SK-N-SH (cell line): ENCODE data around the gene PDHX. TPM values are rescaled to one million over a fixed set of nuclear protein-coding genes. Genes with fewer than 3 reads are reported as not detected.

Experiments used
- CTCF ChIA-PET: fragments of 300-600, 350-600 bp; formaldehyde crosslinking; extraction: SDS; loops from one replicate; lab custom pipeline; 2021; lab: Yijun Ruan, JAX
- POLR2A ChIA-PET: fragments of 350-600 bp; sonication (Branson Sonifier 250); formaldehyde crosslinking; extraction: SDS; loops from one replicate; lab custom pipeline; 2020; ENCODE audit warnings: antibody characterized with exemption, inconsistent platforms; lab: Yijun Ruan, JAX
- DNase-seq: peaks from one replicate; pipeline ENCODE4 v3.0.0; 2012
- H2AFZ ChIP-seq: fragments of 200-600 bp; sonication (generic); 2 replicates; pipeline ENCODE4 v1.8.1; 2016; ENCODE audit warnings: antibody characterized with exemption, mild to moderate bottlenecking, low read depth
- H3F3A ChIP-seq: fragments of 200-600 bp; sonication (generic); replicated peaks from 2 replicates; pipeline ENCODE3; 2016; ENCODE audit warnings: antibody characterized with exemption, mild to moderate bottlenecking; ENCODE audit not compliant: insufficient read depth
- H3K27ac ChIP-seq, 2 experiments: fragments of 200-500 bp in 1 of 2; fragments of 200-600 bp in 1 of 2; sonication (Bioruptor generic) in 1 of 2; sonication (generic), shearing (Covaris generic) in 1 of 2; 2 replicates each; pipeline versions ENCODE4 v1.5.1 to v1.6.1; 2014 to 2016; ENCODE audit warnings: low read depth in 2 of 2, inconsistent platforms in 1 of 2, low read length in 1 of 2, mild to moderate bottlenecking in 1 of 2, mixed read lengths in 1 of 2
- H3K27me3 ChIP-seq: fragments of 200-600 bp; sonication (generic), shearing (Covaris generic); 2 replicates; pipeline ENCODE4 v1.6.1; 2016; ENCODE audit warnings: mixed run types; ENCODE audit not compliant: insufficient read depth
- H3K36me3 ChIP-seq, 2 experiments: fragments of 200-500 bp in 1 of 2; fragments of 200-600 bp in 1 of 2; sonication (Bioruptor generic) in 1 of 2; sonication (generic) in 1 of 2; replicated peaks in 1 of 2; 2 replicates each; pipeline versions ENCODE3 to v1.5.1; 2014 to 2016; ENCODE audit warnings: low read length in 1 of 2, mild to moderate bottlenecking in 1 of 2; ENCODE audit not compliant: insufficient read depth in 2 of 2, control insufficient read depth in 1 of 2
- H3K4me1 ChIP-seq, 2 experiments: fragments of 200-500 bp in 1 of 2; fragments of 200-600 bp in 1 of 2; sonication (Bioruptor generic) in 1 of 2; sonication (generic), shearing (Covaris generic) in 1 of 2; 2 replicates each; pipeline versions ENCODE4 v1.5.1 to v1.6.1; 2014 to 2016; ENCODE audit warnings: low read depth in 1 of 2, low read length in 1 of 2, mixed run types in 1 of 2; ENCODE audit not compliant: insufficient read depth in 2 of 2, control insufficient read depth in 1 of 2
- H3K4me2 ChIP-seq: fragments of 200-600 bp; sonication (generic), shearing (Covaris generic); 2 replicates; pipeline ENCODE4 v1.6.1; 2017; ENCODE audit warnings: mixed run types
- H3K4me3 ChIP-seq, 2 experiments: fragments of 200-500 bp in 1 of 2; fragments of 200-600 bp in 1 of 2; sonication (Bioruptor generic) in 1 of 2; sonication (generic), shearing (Covaris generic) in 1 of 2; 2 replicates each; pipeline versions ENCODE4 v1.5.1 to v1.8.1; 2014 to 2016; ENCODE audit warnings: low read depth in 2 of 2, inconsistent platforms in 1 of 2, low read length in 1 of 2, mild to moderate bottlenecking in 1 of 2, mixed read lengths in 1 of 2, moderate library complexity in 1 of 2
- H3K79me2 ChIP-seq: fragments of 200-600 bp; sonication (generic); 2 replicates; pipeline ENCODE4 v1.8.1; 2017; ENCODE audit warnings: mild to moderate bottlenecking; ENCODE audit not compliant: insufficient read depth
- H3K9ac ChIP-seq: fragments of 200-600 bp; sonication (generic); 2 replicates; pipeline ENCODE4 v1.6.1; 2017; ENCODE audit warnings: mixed run types
- H3K9me2 ChIP-seq: fragments of 200-600 bp; sonication (generic); 2 replicates; pipeline ENCODE4 v1.6.1; 2017; ENCODE audit warnings: mixed run types
- H3K9me3 ChIP-seq: fragments of 200-600 bp; sonication (generic); 2 replicates; pipeline ENCODE4 v1.6.1; 2017; ENCODE audit warnings: mixed run types, mild to moderate bottlenecking, moderate library complexity
- H4K20me1 ChIP-seq: fragments of 200-600 bp; sonication (generic); 2 replicates; pipeline ENCODE4 v1.6.1; 2017; ENCODE audit warnings: mild to moderate bottlenecking, mixed run types; ENCODE audit not compliant: insufficient read depth
- EZH2phosphoT487 ChIP-seq: fragments of 200-600 bp; sonication (generic); IDR thresholded peaks from 2 replicates; pipeline ENCODE4 v1.6.1; 2017; ENCODE audit warnings: low read depth, mixed run types, mild to moderate bottlenecking, antibody characterized with exemption, moderate library complexity, borderline replicate concordance
- FOXJ3 ChIP-seq: sonication (generic); formaldehyde crosslinking; IDR thresholded peaks from 2 replicates; pipeline ENCODE4 v1.5.1; 2020; ENCODE audit warnings: mild to moderate bottlenecking, missing genetic modification reagents
- GABPA ChIP-seq: IDR thresholded peaks from 2 replicates; pipeline ENCODE4 v1.4.0; 2012; ENCODE audit warnings: low read depth, mild to moderate bottlenecking
- GATA2 ChIP-seq: sonication (generic); formaldehyde crosslinking; IDR thresholded peaks from 2 replicates; pipeline ENCODE4 v1.5.0; 2020; ENCODE audit warnings: mild to moderate bottlenecking, missing genetic modification reagents
- JUND ChIP-seq: IDR thresholded peaks from 2 replicates; pipeline ENCODE4 v1.4.0; 2012
- MXI1 ChIP-seq: IDR thresholded peaks from 2 replicates; pipeline ENCODE4 v1.6.1; 2012; ENCODE audit warnings: mild to moderate bottlenecking, low read depth, low read length, improper control_type of control experiment
- POLR2AphosphoS5 ChIP-seq: IDR thresholded peaks from 2 replicates; pipeline ENCODE4 v1.6.1; 2012; ENCODE audit warnings: low read depth, low read length
- RAD21 ChIP-seq: IDR thresholded peaks from 2 replicates; pipeline ENCODE4 v1.6.1; 2012; ENCODE audit warnings: mild to moderate bottlenecking, low read length
- RXRA ChIP-seq: IDR thresholded peaks from 2 replicates; pipeline ENCODE4 v1.4.0; 2012; ENCODE audit warnings: low read depth, mild to moderate bottlenecking, borderline replicate concordance
- SIN3A ChIP-seq: IDR thresholded peaks from 2 replicates; pipeline ENCODE4 v1.6.1; 2012; ENCODE audit warnings: low read depth, mild to moderate bottlenecking, low read length, moderate library complexity, borderline replicate concordance
- SMC3 ChIP-seq: IDR thresholded peaks from 2 replicates; pipeline ENCODE4 v1.6.1; 2012; ENCODE audit warnings: low read depth, low read length, improper control_type of control experiment
- TCF12 ChIP-seq: IDR thresholded peaks from 2 replicates; pipeline ENCODE4 v1.4.0; 2012
- YY1 ChIP-seq: IDR thresholded peaks from 2 replicates; pipeline ENCODE4 v1.4.0; 2012; ENCODE audit warnings: low read depth, mild to moderate bottlenecking
- WGBS: methylation state at CpG from one replicate; pipeline ENCODE4 v1.1.6; 2017; ENCODE audit warnings: low lambda C conversion rate; 5-methylcytosine and 5-hydroxymethylcytosine counted together
- polyA plus RNA-seq, 3 experiments: library from polyadenylated mRNA; depleted of rRNA; stranded (reverse); fragments of >200 nt; gene quantifications; 2 replicates each; pipeline ENCODE4 v1.2.3, GENCODE V29; 2012
- TF ChIP-seq, protein P1 (sequence below): IDR thresholded peaks from 2 replicates; pipeline ENCODE4; 2012
- TF ChIP-seq, protein P2 (sequence below): IDR thresholded peaks from 2 replicates; pipeline ENCODE4 v1.4.0; 2012; ENCODE audit warnings: low read depth
- TF ChIP-seq, protein P3 (sequence below): fragments of 200-600 bp; sonication (generic); IDR thresholded peaks from 2 replicates; pipeline ENCODE4 v1.6.1; 2017; ENCODE audit warnings: antibody characterized with exemption, mild to moderate bottlenecking, moderate library complexity
- TF ChIP-seq, protein P4 (sequence below): fragments of 150-350 bp; IDR thresholded peaks from 2 replicates; pipeline ENCODE4 v1.6.1; 2017; ENCODE audit warnings: antibody characterized with exemption, low read length, low read depth, borderline replicate concordance
- TF ChIP-seq, protein P5 (sequence below): IDR thresholded peaks from 2 replicates; pipeline ENCODE4 v1.4.0; 2012; ENCODE audit warnings: low read depth, borderline replicate concordance
- TF ChIP-seq, protein P6 (sequence below): fragments of 150-350 bp; IDR thresholded peaks from 2 replicates; pipeline ENCODE4 v1.6.1; 2016; ENCODE audit warnings: mild to moderate bottlenecking, low read depth, low read length

The PDHX gene
- polyA plus RNA-seq, 1 of the 3 experiments (the other 2 are of a cell fraction): 14.8 TPM

DNA sequence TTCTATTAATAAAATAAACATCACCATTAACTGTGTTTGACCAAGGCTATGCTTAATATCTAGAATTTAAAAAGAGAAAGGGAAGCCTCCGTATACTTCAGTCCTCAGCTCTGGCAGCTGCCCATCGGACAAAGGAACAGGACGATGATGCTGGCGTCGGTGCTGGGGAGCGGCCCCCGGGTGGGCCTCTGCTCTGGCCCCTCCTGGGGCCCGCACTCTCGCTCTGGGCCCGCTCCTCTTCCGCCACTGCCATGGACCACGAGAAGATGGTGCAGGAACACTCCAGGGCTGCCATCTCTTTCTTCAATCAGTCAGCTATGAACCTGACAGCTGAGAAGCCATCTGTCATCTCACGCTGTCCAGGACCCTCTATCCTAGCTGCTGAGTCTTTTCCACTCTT lies 25.3 kb downstream of the PDHX start:
- Histone ChIP-seq H3K36me3 (peaks cover 6 to 21% of the 10 kb centered on the region in 2 experiments), H3K9me3 (no peaks in the 10 kb centered on the region; the same call in 1 of the 2 replicates), H3F3A (no peaks in the 10 kb centered on the region), H3K9ac (no peak overlapping the region), H4K20me1 (no peaks in the 10 kb centered on the region), H3K4me1 (no peaks in the 10 kb centered on the region; a peak in 2 of 4 replicates), H3K9me2 (no peaks in the 10 kb centered on the region), H3K27me3 (no peaks in the 10 kb centered on the region), H3K4me3 (no peak overlapping the region), H2AFZ (no peak overlapping the region), H3K4me2 (no peak overlapping the region), H3K27ac (no peak overlapping the region)
- DNase-seq: no peak
- POLR2A ChIA-PET: no interaction called here
- WGBS: 94% methylated on average over 13 of the region's 13 CpGs
- TF ChIP-seq GATA2: no peak
- TF ChIP-seq, protein P1, sequence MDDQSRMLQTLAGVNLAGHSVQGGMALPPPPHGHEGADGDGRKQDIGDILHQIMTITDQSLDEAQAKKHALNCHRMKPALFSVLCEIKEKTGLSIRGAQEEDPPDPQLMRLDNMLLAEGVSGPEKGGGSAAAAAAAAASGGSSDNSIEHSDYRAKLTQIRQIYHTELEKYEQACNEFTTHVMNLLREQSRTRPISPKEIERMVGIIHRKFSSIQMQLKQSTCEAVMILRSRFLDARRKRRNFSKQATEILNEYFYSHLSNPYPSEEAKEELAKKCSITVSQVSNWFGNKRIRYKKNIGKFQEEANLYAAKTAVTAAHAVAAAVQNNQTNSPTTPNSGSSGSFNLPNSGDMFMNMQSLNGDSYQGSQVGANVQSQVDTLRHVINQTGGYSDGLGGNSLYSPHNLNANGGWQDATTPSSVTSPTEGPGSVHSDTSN: no peak
- TF ChIP-seq, protein P2, sequence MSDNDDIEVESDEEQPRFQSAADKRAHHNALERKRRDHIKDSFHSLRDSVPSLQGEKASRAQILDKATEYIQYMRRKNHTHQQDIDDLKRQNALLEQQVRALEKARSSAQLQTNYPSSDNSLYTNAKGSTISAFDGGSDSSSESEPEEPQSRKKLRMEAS: no peak
- TF ChIP-seq GABPA: no peak
- TF ChIP-seq, all 33 proteins: peak for 0
- H3K79me2 ChIP-seq: peaks cover 25% of the 10 kb centered on the region
- CTCF ChIA-PET: interaction anchor here (0.8 to 1.1 kb wide), 4 partner anchors 9 to 543 kb away, joined by 3 to 4 read pairs (median 3); no protein-coding TSS in a partner anchor

DNA sequence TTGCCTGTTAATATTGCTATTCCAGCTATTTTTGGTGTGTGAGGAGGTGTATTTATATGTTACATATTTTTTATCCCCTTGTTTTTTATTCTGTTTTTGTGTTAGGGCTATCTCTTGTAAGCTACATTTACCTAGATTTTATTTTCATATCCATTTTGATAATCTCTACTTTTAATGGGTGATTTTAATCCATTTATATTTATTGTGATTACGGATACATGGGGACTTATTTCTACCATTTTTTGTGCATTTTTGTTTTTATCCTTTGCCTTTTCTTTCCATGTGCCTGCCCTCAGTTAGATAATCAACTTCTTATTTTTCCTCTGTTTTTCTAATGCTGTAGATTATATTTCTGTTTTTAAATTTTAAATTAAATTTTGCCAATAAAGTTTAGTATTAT lies 28.3 kb downstream of the PDHX start:
- Histone ChIP-seq H3K9me3 (no peaks in the 10 kb centered on the region; the same call in 1 of the 2 replicates), H3K4me3 (no peak overlapping the region), H3K4me1 (peaks cover 0 to 8% of the 10 kb centered on the region in 2 experiments; a peak in 2 of 4 replicates), H3K79me2 (peaks cover 20% of the 10 kb centered on the region), H3K27me3 (no peaks in the 10 kb centered on the region), H3K9ac (no peak overlapping the region), H2AFZ (no peak overlapping the region), H3K27ac (no peak overlapping the region), H3K36me3 (peaks cover 6 to 34% of the 10 kb centered on the region in 2 experiments), H3F3A (no peaks in the 10 kb centered on the region), H3K9me2 (no peaks in the 10 kb centered on the region), H4K20me1 (no peaks in the 10 kb centered on the region), H3K4me2 (no peak overlapping the region)
- ChIA-PET CTCF (interaction anchor here (0.6 to 0.9 kb wide), 2 partner anchors 361 to 600 kb away, joined by 3 read pairs; no protein-coding TSS in a partner anchor), POLR2A (no interaction called here)
- TF ChIP-seq RXRA (no peak), EZH2phosphoT487 (no peak), TCF12 (no peak), MXI1 (no peak), RAD21 (no peak), JUND (no peak), GABPA (no peak), SMC3 (no peak), SIN3A (no peak), YY1 (no peak), FOXJ3 (CRISPR knock-in tag) (no peak), GATA2 (no peak), POLR2AphosphoS5 (no peak)
- TF ChIP-seq, protein P1: no peak
- TF ChIP-seq, protein P3, sequence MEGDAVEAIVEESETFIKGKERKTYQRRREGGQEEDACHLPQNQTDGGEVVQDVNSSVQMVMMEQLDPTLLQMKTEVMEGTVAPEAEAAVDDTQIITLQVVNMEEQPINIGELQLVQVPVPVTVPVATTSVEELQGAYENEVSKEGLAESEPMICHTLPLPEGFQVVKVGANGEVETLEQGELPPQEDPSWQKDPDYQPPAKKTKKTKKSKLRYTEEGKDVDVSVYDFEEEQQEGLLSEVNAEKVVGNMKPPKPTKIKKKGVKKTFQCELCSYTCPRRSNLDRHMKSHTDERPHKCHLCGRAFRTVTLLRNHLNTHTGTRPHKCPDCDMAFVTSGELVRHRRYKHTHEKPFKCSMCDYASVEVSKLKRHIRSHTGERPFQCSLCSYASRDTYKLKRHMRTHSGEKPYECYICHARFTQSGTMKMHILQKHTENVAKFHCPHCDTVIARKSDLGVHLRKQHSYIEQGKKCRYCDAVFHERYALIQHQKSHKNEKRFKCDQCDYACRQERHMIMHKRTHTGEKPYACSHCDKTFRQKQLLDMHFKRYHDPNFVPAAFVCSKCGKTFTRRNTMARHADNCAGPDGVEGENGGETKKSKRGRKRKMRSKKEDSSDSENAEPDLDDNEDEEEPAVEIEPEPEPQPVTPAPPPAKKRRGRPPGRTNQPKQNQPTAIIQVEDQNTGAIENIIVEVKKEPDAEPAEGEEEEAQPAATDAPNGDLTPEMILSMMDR: no peak
- TF ChIP-seq, protein P2: no peak
- TF ChIP-seq, protein P4, sequence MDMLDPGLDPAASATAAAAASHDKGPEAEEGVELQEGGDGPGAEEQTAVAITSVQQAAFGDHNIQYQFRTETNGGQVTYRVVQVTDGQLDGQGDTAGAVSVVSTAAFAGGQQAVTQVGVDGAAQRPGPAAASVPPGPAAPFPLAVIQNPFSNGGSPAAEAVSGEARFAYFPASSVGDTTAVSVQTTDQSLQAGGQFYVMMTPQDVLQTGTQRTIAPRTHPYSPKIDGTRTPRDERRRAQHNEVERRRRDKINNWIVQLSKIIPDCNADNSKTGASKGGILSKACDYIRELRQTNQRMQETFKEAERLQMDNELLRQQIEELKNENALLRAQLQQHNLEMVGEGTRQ: no peak
- TF ChIP-seq, protein P5, sequence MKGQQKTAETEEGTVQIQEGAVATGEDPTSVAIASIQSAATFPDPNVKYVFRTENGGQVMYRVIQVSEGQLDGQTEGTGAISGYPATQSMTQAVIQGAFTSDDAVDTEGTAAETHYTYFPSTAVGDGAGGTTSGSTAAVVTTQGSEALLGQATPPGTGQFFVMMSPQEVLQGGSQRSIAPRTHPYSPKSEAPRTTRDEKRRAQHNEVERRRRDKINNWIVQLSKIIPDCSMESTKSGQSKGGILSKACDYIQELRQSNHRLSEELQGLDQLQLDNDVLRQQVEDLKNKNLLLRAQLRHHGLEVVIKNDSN: no peak
- TF ChIP-seq, protein P6, sequence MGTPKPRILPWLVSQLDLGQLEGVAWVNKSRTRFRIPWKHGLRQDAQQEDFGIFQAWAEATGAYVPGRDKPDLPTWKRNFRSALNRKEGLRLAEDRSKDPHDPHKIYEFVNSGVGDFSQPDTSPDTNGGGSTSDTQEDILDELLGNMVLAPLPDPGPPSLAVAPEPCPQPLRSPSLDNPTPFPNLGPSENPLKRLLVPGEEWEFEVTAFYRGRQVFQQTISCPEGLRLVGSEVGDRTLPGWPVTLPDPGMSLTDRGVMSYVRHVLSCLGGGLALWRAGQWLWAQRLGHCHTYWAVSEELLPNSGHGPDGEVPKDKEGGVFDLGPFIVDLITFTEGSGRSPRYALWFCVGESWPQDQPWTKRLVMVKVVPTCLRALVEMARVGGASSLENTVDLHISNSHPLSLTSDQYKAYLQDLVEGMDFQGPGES: no peak
- 92% methylated on average over 1 of the region's 1 CpG for WGBS
- DNase-seq: no peak
